HG03135 (cell line): ENCODE data around the gene BPIFB2.
"Not testable (repeated sequence)": the region's sequence is repeated elsewhere in the genome, so short reads cannot be mapped to it uniquely, and the experiment has no call there.

Experiments
- ATAC-seq: cut with Tn5 transposase; IDR thresholded peaks from one replicate; pipeline ENCODE4 v1.9.1; 2021; ENCODE audit warnings: mild to moderate bottlenecking, moderate library complexity; ENCODE audit not compliant: unreplicated experiment

The BPIFB2 gene

GRCh38 chr20:33007376-33008335 lies at the start of gene BPIFB2:
BPIFB2 (plus strand) TSS chr20:33007704; CDS start chr20:33008575, 871 bp downstream.
- ATAC-seq: no peak

GRCh38 chr20:32958574-32958973 lies 48.9 kb upstream of the BPIFB2 start:
- no peak for ATAC-seq

GRCh38 chr20:32959351-32960221 lies 47.9 kb upstream of the BPIFB2 start:
- ATAC-seq: no peak

GRCh38 chr20:32960222-32960518 lies 47.3 kb upstream of the BPIFB2 start:
- ATAC-seq: no peak

GRCh38 chr20:32960849-32961731 lies 46.4 kb upstream of the BPIFB2 start:
- ATAC-seq: no peak

- ATAC-seq: no peak
Observed at GRCh38 chr20:32962053-32962452, 45.5 kb upstream of the BPIFB2 start.

- ATAC-seq: not testable (repeated sequence)
Observed at GRCh38 chr20:32962646-32963045, 44.9 kb upstream of the BPIFB2 start.

- no peak for ATAC-seq
Observed at GRCh38 chr20:32963176-32963575, 44.3 kb upstream of the BPIFB2 start.

- no peak for ATAC-seq
Observed at GRCh38 chr20:32964575-32964974, 42.9 kb upstream of the BPIFB2 start.

- no peak for ATAC-seq
Observed at GRCh38 chr20:32965115-32965514, 42.4 kb upstream of the BPIFB2 start.

- ATAC-seq: no peak
Observed at GRCh38 chr20:32965581-32966373, 41.7 kb upstream of the BPIFB2 start.

GRCh38 chr20:32966382-32966781 lies 41.1 kb upstream of the BPIFB2 start:
- no peak for ATAC-seq

GRCh38 chr20:32966881-32967781 lies 40.4 kb upstream of the BPIFB2 start:
- ATAC-seq: no peak

- no peak for ATAC-seq
Observed at GRCh38 chr20:32967961-32968457, 39.5 kb upstream of the BPIFB2 start.

GRCh38 chr20:32968478-32969241 lies 38.8 kb upstream of the BPIFB2 start:
- ATAC-seq: no peak

GRCh38 chr20:32969356-32970114 lies 38.0 kb upstream of the BPIFB2 start:
- ATAC-seq: no peak
